Fibroblast of the aortic adventitia (primary cell): ENCODE data around the gene GALK2. TPM values are rescaled to one million over a fixed set of nuclear protein-coding genes. Genes with fewer than 3 reads are reported as not detected.

ENCODE experiments used
- DNase-seq: peaks from one replicate; pipeline ENCODE4 v3.0.0-alpha.2; 2010; ENCODE audit warnings: low read depth
- H3K4me3 ChIP-seq: 2 replicates; pipeline ENCODE4 v1.5.1; 2011; ENCODE audit warnings: low read depth, mild to moderate bottlenecking, control low read depth, low read length, moderate library complexity
- total RNA-seq: library from RNA; depleted of rRNA; stranded (reverse); fragments of >200 nt; gene quantifications from 2 replicates; pipeline ENCODE4 v1.2.3, GENCODE V29; 2012; ENCODE audit warnings: low replicate concordance
- TF ChIP-seq, protein P1 (sequence below): IDR thresholded peaks from 2 replicates; pipeline ENCODE4 v1.5.1; 2011; ENCODE audit warnings: mild to moderate bottlenecking, low read length, control low read depth, inconsistent platforms; ENCODE audit not compliant: insufficient read depth

GALK2 gene
- total RNA-seq, 1 donor = 30.9 TPM

DNA sequence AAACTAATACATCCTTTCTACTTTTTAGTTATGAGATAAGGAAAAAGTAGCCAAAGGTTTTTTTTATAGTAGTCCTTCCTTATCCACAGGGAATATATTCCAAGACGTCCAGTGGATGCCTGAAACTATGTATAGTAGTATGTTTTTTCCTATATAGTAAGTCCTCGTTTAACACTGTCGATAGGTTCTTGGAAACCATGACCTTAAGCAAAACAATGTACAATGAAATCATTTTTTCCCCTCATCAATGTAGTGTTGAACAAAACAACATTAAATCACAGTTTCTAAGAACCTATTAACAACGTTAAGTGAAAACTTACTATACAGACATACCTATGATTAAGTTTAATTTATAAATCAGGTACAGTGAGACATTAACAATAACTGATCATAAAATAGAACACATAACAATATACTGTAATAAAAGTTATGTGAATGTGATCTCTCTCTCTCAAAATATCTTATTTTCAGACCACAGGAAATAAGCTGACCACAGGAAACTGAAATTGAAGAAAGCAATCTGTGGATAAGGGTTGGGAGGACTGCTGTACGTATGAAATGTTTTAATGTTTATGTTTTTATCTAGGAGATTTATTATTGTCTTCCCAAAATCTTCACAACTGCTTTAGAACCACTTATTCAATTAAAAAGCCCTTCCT, 35.2 kb upstream of the GALK2 start:
- peak; percentile 68 for DNase-seq
- H3K4me3 ChIP-seq = no peak overlapping the region
- TF ChIP-seq, protein P1, sequence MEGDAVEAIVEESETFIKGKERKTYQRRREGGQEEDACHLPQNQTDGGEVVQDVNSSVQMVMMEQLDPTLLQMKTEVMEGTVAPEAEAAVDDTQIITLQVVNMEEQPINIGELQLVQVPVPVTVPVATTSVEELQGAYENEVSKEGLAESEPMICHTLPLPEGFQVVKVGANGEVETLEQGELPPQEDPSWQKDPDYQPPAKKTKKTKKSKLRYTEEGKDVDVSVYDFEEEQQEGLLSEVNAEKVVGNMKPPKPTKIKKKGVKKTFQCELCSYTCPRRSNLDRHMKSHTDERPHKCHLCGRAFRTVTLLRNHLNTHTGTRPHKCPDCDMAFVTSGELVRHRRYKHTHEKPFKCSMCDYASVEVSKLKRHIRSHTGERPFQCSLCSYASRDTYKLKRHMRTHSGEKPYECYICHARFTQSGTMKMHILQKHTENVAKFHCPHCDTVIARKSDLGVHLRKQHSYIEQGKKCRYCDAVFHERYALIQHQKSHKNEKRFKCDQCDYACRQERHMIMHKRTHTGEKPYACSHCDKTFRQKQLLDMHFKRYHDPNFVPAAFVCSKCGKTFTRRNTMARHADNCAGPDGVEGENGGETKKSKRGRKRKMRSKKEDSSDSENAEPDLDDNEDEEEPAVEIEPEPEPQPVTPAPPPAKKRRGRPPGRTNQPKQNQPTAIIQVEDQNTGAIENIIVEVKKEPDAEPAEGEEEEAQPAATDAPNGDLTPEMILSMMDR = no peak

DNA sequence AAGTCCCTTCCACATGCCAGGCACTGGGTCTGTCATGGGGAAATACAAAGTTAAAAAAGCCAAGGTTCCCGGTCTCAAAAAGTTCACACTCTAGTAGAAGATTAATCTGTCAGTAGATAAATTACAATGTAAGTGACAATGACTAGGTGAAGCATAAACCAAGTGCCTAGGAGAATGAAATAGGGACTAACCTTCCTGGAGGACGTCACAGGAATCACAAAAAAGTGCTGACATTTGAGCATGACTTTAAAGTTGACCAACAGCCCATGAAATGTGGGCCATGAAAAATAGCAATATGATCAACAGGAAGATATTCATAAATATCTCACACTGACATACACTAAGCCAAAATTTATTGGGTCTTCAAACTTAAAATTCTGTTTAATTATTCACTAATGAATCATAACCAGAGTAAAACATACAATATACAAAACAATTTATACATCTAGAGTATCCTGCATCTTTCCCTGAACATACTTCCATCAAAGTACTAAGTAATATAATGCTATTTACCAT, 34.6 kb upstream of the GALK2 start:
- H3K4me3 ChIP-seq = no peak overlapping the region
- DNase-seq = peak; percentile 36
- TF ChIP-seq, protein P1 = no peak

DNA sequence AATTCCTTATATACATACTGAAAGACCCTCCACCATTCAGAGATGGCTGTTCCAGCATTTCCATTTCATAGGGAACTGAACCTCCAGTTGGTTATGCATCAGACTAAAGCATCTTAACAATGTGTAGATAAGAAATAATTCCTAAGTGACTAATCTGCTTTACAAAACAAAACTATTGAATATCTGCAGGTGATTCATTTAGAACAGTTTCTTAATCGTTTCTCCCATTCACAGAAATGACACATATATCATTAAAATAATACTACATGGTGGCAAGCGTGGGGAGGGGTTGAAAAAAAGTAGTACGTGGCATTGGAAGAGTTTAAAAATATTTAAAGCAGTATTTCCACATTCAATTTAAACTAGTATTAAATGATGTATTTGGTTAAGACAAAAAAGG, 34.1 kb upstream of the GALK2 start:
- peak; percentile 95 for DNase-seq

DNA sequence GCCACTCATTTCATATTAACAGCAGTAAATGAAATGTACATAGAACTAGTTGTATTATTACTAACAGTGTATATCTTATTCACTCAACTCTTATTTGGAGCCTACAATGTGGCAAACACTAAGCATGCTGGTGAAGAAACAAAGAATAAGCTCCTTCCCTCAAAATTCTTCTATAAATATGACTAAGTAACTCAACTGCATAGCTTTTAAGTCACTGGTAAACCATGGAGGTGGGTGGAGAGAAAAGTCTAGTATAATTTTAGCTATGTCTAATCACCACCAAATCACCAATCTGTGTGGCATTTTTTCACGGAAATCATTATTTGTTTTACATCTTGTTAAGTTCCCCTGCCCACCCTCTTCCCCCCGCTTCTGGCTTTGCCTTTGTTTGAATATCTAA, 32.2 kb upstream of the GALK2 start:
- TF ChIP-seq, protein P1 = no peak
- H3K4me3 ChIP-seq = no peak overlapping the region
- peak; percentile 44 for DNase-seq

More for the DNA sequence above, 34.1 kb upstream of the GALK2 start:
- H3K4me3 ChIP-seq = no peak overlapping the region
- TF ChIP-seq, protein P1 = no peak

DNA sequence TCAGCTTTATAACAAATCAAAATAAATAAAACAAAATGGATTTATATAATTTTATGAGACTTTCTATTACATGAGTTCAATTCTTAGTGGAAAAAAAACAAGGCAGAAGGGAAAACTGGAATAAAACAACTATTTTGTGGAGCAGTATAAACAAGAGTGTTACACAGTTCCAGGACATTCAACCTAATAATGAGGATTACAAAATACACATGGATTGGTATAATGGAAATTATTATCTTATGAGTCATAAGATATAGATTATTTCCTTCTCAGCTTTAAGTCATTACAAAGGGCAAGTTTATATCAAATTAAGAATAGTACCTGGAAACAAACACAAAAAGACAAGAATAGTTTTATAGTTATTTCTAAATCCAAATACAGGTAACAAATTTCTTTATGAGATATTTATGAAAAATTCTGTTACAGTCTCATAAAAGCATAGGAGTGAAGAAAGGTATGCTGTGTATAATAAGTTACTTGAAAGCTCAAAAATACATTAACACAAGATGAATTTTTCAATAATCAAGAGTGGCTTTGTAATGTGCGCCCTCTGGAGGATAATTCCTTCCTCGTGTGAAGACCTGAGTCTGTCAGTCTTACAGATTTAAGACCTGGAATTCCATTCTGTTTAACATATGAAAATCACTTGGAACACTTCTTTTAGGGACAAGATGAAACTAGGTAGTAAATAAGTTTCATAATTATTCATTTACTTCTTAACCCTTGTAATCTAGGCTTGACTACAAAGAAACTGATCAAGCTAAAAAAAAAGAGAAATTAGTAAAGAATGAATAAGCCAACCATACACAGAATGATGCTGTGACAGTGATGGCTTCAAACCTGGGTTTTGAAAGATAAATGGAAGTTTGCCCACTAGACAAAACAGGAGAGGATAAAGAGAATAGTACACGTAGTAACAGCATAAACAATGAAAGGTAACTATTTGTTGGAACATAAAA, 24.1 kb upstream of the GALK2 start:
- DNase-seq = peak; percentile 80
- TF ChIP-seq, protein P1 = peak; percentile 68
- no peak overlapping the region for H3K4me3 ChIP-seq

DNA sequence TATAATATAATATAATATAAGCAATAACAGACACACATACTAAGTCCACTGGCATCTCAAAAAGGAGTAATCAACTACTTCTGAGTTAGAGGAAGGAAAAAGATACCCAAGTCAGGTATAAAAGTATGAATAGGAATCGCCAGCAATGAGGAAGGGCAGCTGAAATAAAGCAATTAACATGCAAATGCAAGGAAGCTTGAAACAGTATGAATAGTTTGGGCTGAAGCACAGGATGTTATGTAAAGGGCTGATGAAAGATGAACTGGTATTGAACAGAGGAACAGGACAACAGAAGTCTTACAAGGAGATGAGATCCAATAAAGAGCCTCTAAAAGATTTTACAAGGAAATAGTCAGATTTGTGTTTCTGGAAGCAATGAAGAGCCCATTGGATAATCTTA, 21.7 kb upstream of the GALK2 start:
- no peak overlapping the region for H3K4me3 ChIP-seq
- TF ChIP-seq, protein P1 = no peak
- no peak for DNase-seq
